ENCODE data around the gene GPR35. TPM values are rescaled to one million over a fixed set of nuclear protein-coding genes. Genes with fewer than 3 reads are reported as not detected.

GPR35 gene
- total RNA-seq, 1 experiment from 2014 or later, result 1.3 TPM

DNA sequence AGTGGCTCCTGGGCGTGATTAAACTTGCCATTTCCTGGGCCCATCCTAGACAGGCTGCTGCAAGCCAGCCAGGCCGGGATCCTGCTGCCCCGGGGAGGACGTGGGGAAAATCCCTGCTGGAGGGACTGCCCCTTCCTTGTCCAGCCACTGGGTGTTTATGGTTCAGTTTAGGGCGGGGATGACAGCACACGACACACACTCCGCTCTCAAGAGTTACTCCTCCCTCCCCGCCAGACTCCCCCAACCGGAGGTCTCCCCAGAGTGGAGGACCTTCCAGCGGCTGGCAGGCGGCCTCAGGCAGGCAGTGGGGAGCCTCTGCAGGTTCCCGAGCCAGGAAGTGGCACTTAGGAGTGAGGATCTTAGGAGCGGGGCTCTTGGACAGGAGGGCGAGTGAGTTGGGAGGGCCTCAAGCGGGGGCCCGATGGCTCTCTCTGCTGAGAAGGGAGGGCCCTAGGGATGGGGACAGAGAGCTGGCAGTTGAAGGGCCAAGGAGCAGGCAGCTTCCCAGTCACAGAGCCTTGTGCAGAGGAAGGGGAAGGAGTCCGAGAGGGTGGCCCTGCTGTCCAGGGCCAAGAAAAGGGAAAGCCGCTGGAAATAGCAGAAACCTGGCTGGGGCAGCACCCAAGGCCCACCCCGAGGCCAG is 5.7 kb upstream of the GPR35 start:
- no peak for TF ChIP-seq TCF7L2 (IDR thresholded peaks at IDR 0.05; ENCODE audit: low read depth, low read length)
- TF ChIP-seq, protein P1, sequence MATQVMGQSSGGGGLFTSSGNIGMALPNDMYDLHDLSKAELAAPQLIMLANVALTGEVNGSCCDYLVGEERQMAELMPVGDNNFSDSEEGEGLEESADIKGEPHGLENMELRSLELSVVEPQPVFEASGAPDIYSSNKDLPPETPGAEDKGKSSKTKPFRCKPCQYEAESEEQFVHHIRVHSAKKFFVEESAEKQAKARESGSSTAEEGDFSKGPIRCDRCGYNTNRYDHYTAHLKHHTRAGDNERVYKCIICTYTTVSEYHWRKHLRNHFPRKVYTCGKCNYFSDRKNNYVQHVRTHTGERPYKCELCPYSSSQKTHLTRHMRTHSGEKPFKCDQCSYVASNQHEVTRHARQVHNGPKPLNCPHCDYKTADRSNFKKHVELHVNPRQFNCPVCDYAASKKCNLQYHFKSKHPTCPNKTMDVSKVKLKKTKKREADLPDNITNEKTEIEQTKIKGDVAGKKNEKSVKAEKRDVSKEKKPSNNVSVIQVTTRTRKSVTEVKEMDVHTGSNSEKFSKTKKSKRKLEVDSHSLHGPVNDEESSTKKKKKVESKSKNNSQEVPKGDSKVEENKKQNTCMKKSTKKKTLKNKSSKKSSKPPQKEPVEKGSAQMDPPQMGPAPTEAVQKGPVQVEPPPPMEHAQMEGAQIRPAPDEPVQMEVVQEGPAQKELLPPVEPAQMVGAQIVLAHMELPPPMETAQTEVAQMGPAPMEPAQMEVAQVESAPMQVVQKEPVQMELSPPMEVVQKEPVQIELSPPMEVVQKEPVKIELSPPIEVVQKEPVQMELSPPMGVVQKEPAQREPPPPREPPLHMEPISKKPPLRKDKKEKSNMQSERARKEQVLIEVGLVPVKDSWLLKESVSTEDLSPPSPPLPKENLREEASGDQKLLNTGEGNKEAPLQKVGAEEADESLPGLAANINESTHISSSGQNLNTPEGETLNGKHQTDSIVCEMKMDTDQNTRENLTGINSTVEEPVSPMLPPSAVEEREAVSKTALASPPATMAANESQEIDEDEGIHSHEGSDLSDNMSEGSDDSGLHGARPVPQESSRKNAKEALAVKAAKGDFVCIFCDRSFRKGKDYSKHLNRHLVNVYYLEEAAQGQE (IDR thresholded peaks at IDR 0.05; ENCODE audit: insufficient read depth in 1 of 2, low read depth in 2 of 2, low read length in 1 of 2), result no peak
- no peak for TF ChIP-seq POLR2AphosphoS5 (IDR thresholded peaks at IDR 0.05; ENCODE audit: low read depth, low read length)
- TF ChIP-seq, protein P2, sequence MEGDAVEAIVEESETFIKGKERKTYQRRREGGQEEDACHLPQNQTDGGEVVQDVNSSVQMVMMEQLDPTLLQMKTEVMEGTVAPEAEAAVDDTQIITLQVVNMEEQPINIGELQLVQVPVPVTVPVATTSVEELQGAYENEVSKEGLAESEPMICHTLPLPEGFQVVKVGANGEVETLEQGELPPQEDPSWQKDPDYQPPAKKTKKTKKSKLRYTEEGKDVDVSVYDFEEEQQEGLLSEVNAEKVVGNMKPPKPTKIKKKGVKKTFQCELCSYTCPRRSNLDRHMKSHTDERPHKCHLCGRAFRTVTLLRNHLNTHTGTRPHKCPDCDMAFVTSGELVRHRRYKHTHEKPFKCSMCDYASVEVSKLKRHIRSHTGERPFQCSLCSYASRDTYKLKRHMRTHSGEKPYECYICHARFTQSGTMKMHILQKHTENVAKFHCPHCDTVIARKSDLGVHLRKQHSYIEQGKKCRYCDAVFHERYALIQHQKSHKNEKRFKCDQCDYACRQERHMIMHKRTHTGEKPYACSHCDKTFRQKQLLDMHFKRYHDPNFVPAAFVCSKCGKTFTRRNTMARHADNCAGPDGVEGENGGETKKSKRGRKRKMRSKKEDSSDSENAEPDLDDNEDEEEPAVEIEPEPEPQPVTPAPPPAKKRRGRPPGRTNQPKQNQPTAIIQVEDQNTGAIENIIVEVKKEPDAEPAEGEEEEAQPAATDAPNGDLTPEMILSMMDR (IDR thresholded peaks at IDR 0.05), result no peak
- TF ChIP-seq SIN3A (IDR thresholded peaks at IDR 0.05; ENCODE audit: borderline replicate concordance, insufficient read depth, low read depth, low read length), result no peak
- Histone ChIP-seq H3K4me1 (ENCODE audit: control insufficient read depth, insufficient read depth, low read length) (no peaks in the 10 kb centered on the region), H3K36me3 (ENCODE audit: control insufficient read depth, insufficient read depth, low read length) (no peaks in the 10 kb centered on the region), H3K27me3 (ENCODE audit: control insufficient read depth, insufficient read depth, low read length) (no peaks in the 10 kb centered on the region), H3K27ac (ENCODE audit: low read length) (no peak overlapping the region), H3K4me3 (ENCODE audit: low read depth in 2 of 2, low read length in 2 of 2) (no peak overlapping the region), H3K9me3 (ENCODE audit: control insufficient read depth, insufficient read depth, low read depth, low read length) (peaks cover 9% of the 10 kb centered on the region; the same call in 1 of the 2 replicates)
- DNase-seq (ENCODE audit: low read depth, low spot score) (no peak), ATAC-seq (no peak)
- no TSS peak for BruUV-seq (replicated peaks)
- ChIA-PET CTCF (no interaction called here), POLR2A (no interaction called here)
- intact Hi-C loops (cut with micrococcal nuclease; ENCODE audit: unreplicated experiment), result no loop called here
- in situ Hi-C loops (cut with HindIII; ENCODE audit: low pct_unique_long_range_greater_than_20kb, low sequenced_read_pairs), result no loop called here

DNA sequence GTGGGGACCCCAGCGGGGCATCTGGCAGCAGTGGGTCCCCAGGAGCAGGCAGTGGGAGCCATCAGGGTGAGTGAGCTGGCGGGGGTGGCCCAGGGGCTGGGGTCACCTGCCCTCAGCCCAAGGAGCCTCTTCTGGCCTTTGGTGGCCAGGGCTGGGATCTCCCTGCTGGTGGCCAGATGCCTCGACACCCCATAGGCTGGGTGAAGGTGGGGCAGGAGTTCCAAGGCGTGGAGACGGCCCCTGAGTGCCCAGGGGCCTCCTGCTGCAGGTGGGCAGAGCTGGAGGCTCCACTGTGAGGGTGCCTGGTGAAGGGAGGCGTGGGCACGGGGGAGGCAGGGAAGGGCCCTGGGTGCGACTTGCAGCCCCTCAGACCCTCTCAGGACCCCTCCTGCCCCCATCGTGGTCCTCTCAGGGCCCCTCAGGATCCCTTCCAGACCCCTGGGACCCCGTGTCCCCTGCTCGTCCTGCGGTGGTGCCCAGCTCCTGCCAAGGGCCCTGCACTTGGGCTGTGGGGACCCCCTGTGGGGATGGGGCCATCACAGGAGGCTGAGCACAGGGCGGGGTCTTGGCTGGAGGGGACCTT is 5.0 kb upstream of the GPR35 start:
- POLR2A ChIA-PET, result no interaction called here
- no peak for DNase-seq (ENCODE audit: low read depth, low spot score)
- H3K27me3 ChIP-seq (ENCODE audit: control insufficient read depth, insufficient read depth, low read length), result no peaks in the 10 kb centered on the region
- H3K27ac ChIP-seq (ENCODE audit: low read length), result no peak overlapping the region
- no peaks in the 10 kb centered on the region for H3K4me1 ChIP-seq (ENCODE audit: control insufficient read depth, insufficient read depth, low read length)
- no peak overlapping the region for H3K4me3 ChIP-seq (ENCODE audit: low read depth in 2 of 2, low read length in 2 of 2)
- no peaks in the 10 kb centered on the region for H3K36me3 ChIP-seq (ENCODE audit: control insufficient read depth, insufficient read depth, low read length)
- CTCF ChIA-PET, result no interaction called here
- no peak for ATAC-seq
- peaks cover 9% of the 10 kb centered on the region; the same call in 1 of the 2 replicates for H3K9me3 ChIP-seq (ENCODE audit: control insufficient read depth, insufficient read depth, low read depth, low read length)
- BruUV-seq (replicated peaks), result no TSS peak
- intact Hi-C loops (cut with micrococcal nuclease; ENCODE audit: unreplicated experiment), result no loop called here
- TF ChIP-seq, protein P1 (IDR thresholded peaks at IDR 0.05; ENCODE audit: insufficient read depth in 1 of 2, low read depth in 2 of 2, low read length in 1 of 2), result no peak
- TF ChIP-seq SIN3A (IDR thresholded peaks at IDR 0.05; ENCODE audit: borderline replicate concordance, insufficient read depth, low read depth, low read length) (no peak), POLR2AphosphoS5 (IDR thresholded peaks at IDR 0.05; ENCODE audit: low read depth, low read length) (no peak), TCF7L2 (IDR thresholded peaks at IDR 0.05; ENCODE audit: low read depth, low read length) (no peak)
- TF ChIP-seq, protein P2 (IDR thresholded peaks at IDR 0.05), result no peak
- in situ Hi-C loops (cut with HindIII; ENCODE audit: low pct_unique_long_range_greater_than_20kb, low sequenced_read_pairs), result no loop called here

All from Panc1 (cell line).